ENCODE results near the gene TRAM1L1.

TRAM1L1 gene

GRCh38 chr4:117084866-117085701 is at the start of gene TRAM1L1:
TRAM1L1 (minus strand) TSS chr4:117085576; CDS start chr4:117085393, 183 bp downstream.
- DNase-seq (ENCODE audit: extremely low spot score) = peak; percentile 32
- ChIA-PET CTCF (no interaction called here), POLR2A (no interaction called here)
- TF ChIP-seq CTCF (IDR thresholded peaks at IDR 0.05; ENCODE audit: control extremely low read depth, extremely low read depth, low read depth, missing control alignments) = no peak

GRCh38 chr4:117134386-117134785 is 49.0 kb upstream of the TRAM1L1 start:
- POLR2A ChIA-PET = no interaction called here
- CTCF ChIA-PET = interaction anchor here (0.7 to 1.9 kb wide), 9 partner anchors 9 to 1139 kb away, joined by 3 to 11 read pairs (median 3); no protein-coding TSS in a partner anchor
- peak; percentile 7 for DNase-seq (ENCODE audit: extremely low spot score)
- peak; percentile 60 for TF ChIP-seq CTCF (IDR thresholded peaks at IDR 0.05; ENCODE audit: control extremely low read depth, extremely low read depth, low read depth, missing control alignments)

GRCh38 chr4:117096886-117097285 is 11.5 kb upstream of the TRAM1L1 start:
- DNase-seq (ENCODE audit: extremely low spot score) = no peak
- ChIA-PET CTCF (no interaction called here), POLR2A (no interaction called here)
- TF ChIP-seq CTCF (IDR thresholded peaks at IDR 0.05; ENCODE audit: control extremely low read depth, extremely low read depth, low read depth, missing control alignments) = no peak

- POLR2A ChIA-PET = no interaction called here
- DNase-seq (ENCODE audit: extremely low spot score) = no peak
- CTCF ChIA-PET = interaction anchor here (1.3 kb wide), 1 partner anchor 10 kb away, joined by 3 read pairs; no protein-coding TSS in a partner anchor
- no peak for TF ChIP-seq CTCF (IDR thresholded peaks at IDR 0.05; ENCODE audit: control extremely low read depth, extremely low read depth, low read depth, missing control alignments)
Observed at GRCh38 chr4:117096462-117096861, 11.1 kb upstream of the TRAM1L1 start.

- CTCF ChIA-PET = no interaction called here
- no peak for TF ChIP-seq CTCF (IDR thresholded peaks at IDR 0.05; ENCODE audit: control extremely low read depth, extremely low read depth, low read depth, missing control alignments)
- no peak for DNase-seq (ENCODE audit: extremely low spot score)
- POLR2A ChIA-PET = no interaction called here
Observed at GRCh38 chr4:117093571-117093970, 8.2 kb upstream of the TRAM1L1 start.

GRCh38 chr4:117077760-117078159 is 7.6 kb downstream of the TRAM1L1 start:
- POLR2A ChIA-PET = no interaction called here
- TF ChIP-seq CTCF (IDR thresholded peaks at IDR 0.05; ENCODE audit: control extremely low read depth, extremely low read depth, low read depth, missing control alignments) = no peak
- DNase-seq (ENCODE audit: extremely low spot score) = no peak
- CTCF ChIA-PET = no interaction called here
